Stimulated activated CD8-positive, alpha-beta memory T cell treated with anti-CD3 and anti-CD28 coated beads, Interleukin-12 subunit alpha, Interleukin-12 subunit beta, amount 100 ng/mL, for 1 hour (primary cell): Measurements from ENCODE around the gene WWP2.
"Not testable (repeated sequence)": the region's sequence is repeated elsewhere in the genome, so short reads cannot be mapped to it uniquely, and the experiment has no call there.

Experiments
- DNase-seq: peaks from one replicate; pipeline ENCODE4 v3.0.0-alpha.2; 2020; ENCODE audit warnings: low read depth

The WWP2 gene

GRCh38 chr16:69745959-69746358, 16.2 kb upstream of the WWP2 start:
- no peak for DNase-seq

GRCh38 chr16:69747115-69747514, 15.0 kb upstream of the WWP2 start:
- no peak for DNase-seq

- no peak for DNase-seq
Observed at GRCh38 chr16:69748694-69749345, 13.3 kb upstream of the WWP2 start.

GRCh38 chr16:69754143-69754468, 8.0 kb upstream of the WWP2 start:
- DNase-seq = no peak

GRCh38 chr16:69754469-69755310, 7.4 kb upstream of the WWP2 start, which contains the start of gene NOB1:
Gene NOB1 (minus strand): TSS chr16:69754926. CDS start chr16:69754910, 16 bp downstream.
- peak; percentile 95 for DNase-seq

- no peak for DNase-seq
Observed at GRCh38 chr16:69756705-69757104, 5.4 kb upstream of the WWP2 start.

- DNase-seq = not testable (repeated sequence)
Observed at GRCh38 chr16:69757375-69757774, 4.8 kb upstream of the WWP2 start.

- DNase-seq = no peak
Observed at GRCh38 chr16:69762814-69763598, 874 bp downstream of the WWP2 start.

- no peak for DNase-seq
Observed at GRCh38 chr16:69763599-69763942, 1.4 kb downstream of the WWP2 start.

- DNase-seq = no peak
Observed at GRCh38 chr16:69767459-69768229, 5.5 kb downstream of the WWP2 start.

- DNase-seq = no peak
Observed at GRCh38 chr16:69768666-69769065, 6.5 kb downstream of the WWP2 start.

- no peak for DNase-seq
Observed at GRCh38 chr16:69769404-69769803, 7.3 kb downstream of the WWP2 start.

- no peak for DNase-seq
Observed at GRCh38 chr16:69771651-69771967, 9.5 kb downstream of the WWP2 start.

GRCh38 chr16:69773260-69773947, 11.3 kb downstream of the WWP2 start:
- DNase-seq = no peak

GRCh38 chr16:69775563-69775962, 13.4 kb downstream of the WWP2 start:
- DNase-seq = no peak

GRCh38 chr16:69779724-69780123, 17.6 kb downstream of the WWP2 start:
- no peak for DNase-seq

GRCh38 chr16:69781118-69781517, 19.0 kb downstream of the WWP2 start:
- no peak for DNase-seq

- no peak for DNase-seq
Observed at GRCh38 chr16:69784586-69784985, 22.5 kb downstream of the WWP2 start.

- no peak for DNase-seq
Observed at GRCh38 chr16:69787883-69788282, 25.8 kb downstream of the WWP2 start.

- DNase-seq = not testable (repeated sequence)
Observed at GRCh38 chr16:69791391-69791847, 29.3 kb downstream of the WWP2 start.

- DNase-seq = no peak
Observed at GRCh38 chr16:69793526-69793925, 31.4 kb downstream of the WWP2 start.

- DNase-seq = no peak
Observed at GRCh38 chr16:69794486-69794885, 32.4 kb downstream of the WWP2 start.
